Parathyroid adenoma (tissue), 2 donors: ENCODE data around the gene CYP24A1.

Experiments used
- H2AFZ ChIP-seq: fragments of 300-600 bp; sonication (generic); one replicate; pipeline ENCODE4 v1.7.0; 2017; ENCODE audit warnings: antibody characterized with exemption, mild to moderate bottlenecking
- H3K27ac ChIP-seq: fragments of 300-600 bp; sonication (generic); one replicate; pipeline ENCODE4 v1.7.0; 2017
- H3K27me3 ChIP-seq: fragments of 300-600 bp; sonication (generic); one replicate; pipeline ENCODE4 v1.7.0; 2017; ENCODE audit warnings: low read length; ENCODE audit not compliant: control insufficient read depth, insufficient read depth
- H3K36me3 ChIP-seq: fragments of 300-600 bp; sonication (generic); one replicate; pipeline ENCODE4 v1.7.0; 2017; ENCODE audit warnings: low read length; ENCODE audit not compliant: control insufficient read depth, insufficient read depth
- H3K4me1 ChIP-seq: fragments of 300-600 bp; sonication (generic); one replicate; pipeline ENCODE4 v1.7.0; 2017; ENCODE audit warnings: control low read depth
- H3K4me2 ChIP-seq: fragments of 300-600 bp; sonication (generic); one replicate; pipeline ENCODE4 v1.7.0; 2017; ENCODE audit warnings: low read length
- H3K4me3 ChIP-seq: fragments of 300-600 bp; sonication (generic); one replicate; pipeline ENCODE4 v1.7.0; 2017; ENCODE audit warnings: low read depth, low read length
- H3K79me2 ChIP-seq: fragments of 300-600 bp; sonication (generic); one replicate; pipeline ENCODE4 v1.7.0; 2017; ENCODE audit warnings: control low read depth
- H3K9ac ChIP-seq: fragments of 300-600 bp; sonication (generic); one replicate; pipeline ENCODE4 v1.7.0; 2017; ENCODE audit warnings: mild to moderate bottlenecking
- H3K9me3 ChIP-seq: fragments of 300-600 bp; sonication (generic); one replicate; pipeline ENCODE4 v1.7.0; 2017; ENCODE audit warnings: low read length; ENCODE audit not compliant: control insufficient read depth
- TF ChIP-seq, protein P1 (sequence below): fragments of 300-600 bp; sonication (generic); IDR thresholded peaks from one replicate; pipeline ENCODE4 v1.7.0; 2017; ENCODE audit warnings: antibody characterized with exemption, mild to moderate bottlenecking
- donor health status: primary hyperparathyroidism.

Gene CYP24A1

DNA sequence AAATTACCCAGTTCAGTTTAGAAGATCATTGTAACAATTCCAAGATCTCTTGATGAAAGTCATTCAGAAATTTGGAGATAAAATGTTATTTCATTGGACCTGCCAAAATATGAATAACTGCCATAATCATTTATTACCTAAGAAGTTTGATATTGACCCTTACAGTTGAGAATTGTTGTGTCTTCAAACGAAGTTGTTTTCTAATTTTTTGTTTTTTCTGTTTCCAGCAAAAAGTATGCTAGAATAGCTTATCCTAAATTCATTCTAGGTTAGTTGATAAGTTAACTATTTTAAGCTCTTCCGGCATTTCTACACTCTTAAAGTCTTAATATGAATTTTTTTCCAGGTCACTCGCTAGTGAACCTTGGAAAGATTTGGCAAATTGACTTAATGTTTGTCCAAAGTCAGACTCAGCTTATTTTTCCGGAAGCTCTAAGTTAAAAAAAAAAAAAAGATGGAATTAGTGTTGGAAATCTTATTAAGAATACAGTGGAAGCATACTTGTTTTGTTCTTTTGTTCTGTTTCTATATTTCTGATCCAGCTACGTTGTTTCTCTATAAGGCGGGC lies 28.9 kb downstream of the CYP24A1 start:
- no peak overlapping the region for H3K9ac ChIP-seq
- H3K4me1 ChIP-seq: no peaks in the 10 kb centered on the region
- no peaks in the 10 kb centered on the region for H3K9me3 ChIP-seq
- H3K79me2 ChIP-seq: no peaks in the 10 kb centered on the region
- H3K27ac ChIP-seq: no peak overlapping the region
- H2AFZ ChIP-seq: no peak overlapping the region
- no peaks in the 10 kb centered on the region for H3K36me3 ChIP-seq
- H3K27me3 ChIP-seq: no peaks in the 10 kb centered on the region
- H3K4me3 ChIP-seq: no peak overlapping the region
- no peak overlapping the region for H3K4me2 ChIP-seq
- TF ChIP-seq, protein P1, sequence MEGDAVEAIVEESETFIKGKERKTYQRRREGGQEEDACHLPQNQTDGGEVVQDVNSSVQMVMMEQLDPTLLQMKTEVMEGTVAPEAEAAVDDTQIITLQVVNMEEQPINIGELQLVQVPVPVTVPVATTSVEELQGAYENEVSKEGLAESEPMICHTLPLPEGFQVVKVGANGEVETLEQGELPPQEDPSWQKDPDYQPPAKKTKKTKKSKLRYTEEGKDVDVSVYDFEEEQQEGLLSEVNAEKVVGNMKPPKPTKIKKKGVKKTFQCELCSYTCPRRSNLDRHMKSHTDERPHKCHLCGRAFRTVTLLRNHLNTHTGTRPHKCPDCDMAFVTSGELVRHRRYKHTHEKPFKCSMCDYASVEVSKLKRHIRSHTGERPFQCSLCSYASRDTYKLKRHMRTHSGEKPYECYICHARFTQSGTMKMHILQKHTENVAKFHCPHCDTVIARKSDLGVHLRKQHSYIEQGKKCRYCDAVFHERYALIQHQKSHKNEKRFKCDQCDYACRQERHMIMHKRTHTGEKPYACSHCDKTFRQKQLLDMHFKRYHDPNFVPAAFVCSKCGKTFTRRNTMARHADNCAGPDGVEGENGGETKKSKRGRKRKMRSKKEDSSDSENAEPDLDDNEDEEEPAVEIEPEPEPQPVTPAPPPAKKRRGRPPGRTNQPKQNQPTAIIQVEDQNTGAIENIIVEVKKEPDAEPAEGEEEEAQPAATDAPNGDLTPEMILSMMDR: no peak

GRCh38 chr20:54140927-54141566 lies 32.7 kb downstream of the CYP24A1 start:
- H2AFZ ChIP-seq: no peak overlapping the region
- no peaks in the 10 kb centered on the region for H3K36me3 ChIP-seq
- no peak overlapping the region for H3K4me2 ChIP-seq
- H3K9ac ChIP-seq: no peak overlapping the region
- H3K9me3 ChIP-seq: no peaks in the 10 kb centered on the region
- TF ChIP-seq, protein P1: no peak
- H3K79me2 ChIP-seq: no peaks in the 10 kb centered on the region
- H3K27me3 ChIP-seq: no peaks in the 10 kb centered on the region
- H3K27ac ChIP-seq: no peak overlapping the region
- H3K4me3 ChIP-seq: no peak overlapping the region
- H3K4me1 ChIP-seq: no peaks in the 10 kb centered on the region

DNA sequence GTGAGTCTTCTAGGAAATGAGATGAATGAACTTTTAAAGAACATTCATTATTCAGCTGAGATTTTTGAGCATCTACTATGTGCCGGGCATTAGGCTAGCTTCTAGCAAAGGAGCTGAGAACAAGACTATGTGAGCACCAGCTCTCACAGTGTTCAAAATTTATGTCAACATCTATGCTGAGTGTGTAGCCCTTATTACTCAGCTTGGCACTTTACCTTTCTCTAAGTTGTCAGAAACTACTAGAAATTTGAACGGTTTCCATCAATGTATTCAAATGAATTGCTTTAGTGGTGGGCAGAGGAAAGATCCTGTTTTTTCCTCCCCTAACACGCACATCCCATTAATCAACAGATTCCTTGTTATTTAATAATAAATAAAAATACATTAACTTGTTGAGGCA lies 33.3 kb downstream of the CYP24A1 start:
- Histone ChIP-seq H3K79me2 (no peaks in the 10 kb centered on the region), H3K4me2 (no peak overlapping the region), H3K4me1 (no peaks in the 10 kb centered on the region), H3K9me3 (no peaks in the 10 kb centered on the region), H3K27ac (no peak overlapping the region), H3K27me3 (no peaks in the 10 kb centered on the region), H3K9ac (no peak overlapping the region), H2AFZ (no peak overlapping the region), H3K36me3 (no peaks in the 10 kb centered on the region), H3K4me3 (no peak overlapping the region)
- TF ChIP-seq, protein P1: no peak

DNA sequence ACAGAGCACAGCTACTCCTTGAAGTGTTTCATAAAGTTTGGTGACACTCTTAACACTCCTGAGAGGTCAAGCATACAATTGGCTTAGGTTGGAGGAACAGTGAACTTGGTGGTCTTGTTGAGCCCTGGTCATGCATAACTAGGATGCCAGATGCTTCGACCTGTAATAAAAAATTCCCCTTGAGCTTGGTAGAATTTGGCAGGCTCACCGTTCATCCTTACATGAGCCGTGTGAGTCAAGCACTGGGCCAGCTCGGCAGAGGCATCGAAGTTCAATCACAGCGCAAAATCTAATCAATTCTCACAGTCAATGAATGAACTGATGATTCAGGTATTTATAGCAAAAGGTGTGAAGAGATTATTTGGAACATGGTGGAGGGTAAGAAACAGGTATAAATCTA lies 33.7 kb downstream of the CYP24A1 start:
- Histone ChIP-seq H3K27me3 (no peaks in the 10 kb centered on the region), H3K4me1 (no peaks in the 10 kb centered on the region), H3K27ac (no peak overlapping the region), H3K9me3 (no peaks in the 10 kb centered on the region), H3K36me3 (no peaks in the 10 kb centered on the region), H3K79me2 (no peaks in the 10 kb centered on the region), H2AFZ (no peak overlapping the region), H3K4me2 (no peak overlapping the region), H3K9ac (no peak overlapping the region), H3K4me3 (no peak overlapping the region)
- TF ChIP-seq, protein P1: no peak

GRCh38 chr20:54139188-54139587 lies 34.6 kb downstream of the CYP24A1 start:
- no peak overlapping the region for H2AFZ ChIP-seq
- H3K36me3 ChIP-seq: no peaks in the 10 kb centered on the region
- H3K4me1 ChIP-seq: no peaks in the 10 kb centered on the region
- no peaks in the 10 kb centered on the region for H3K9me3 ChIP-seq
- no peaks in the 10 kb centered on the region for H3K79me2 ChIP-seq
- TF ChIP-seq, protein P1: no peak
- H3K9ac ChIP-seq: no peak overlapping the region
- H3K4me3 ChIP-seq: no peak overlapping the region
- H3K27me3 ChIP-seq: no peaks in the 10 kb centered on the region
- no peak overlapping the region for H3K27ac ChIP-seq
- no peak overlapping the region for H3K4me2 ChIP-seq
